KBM-7 (cell line): Measurements from ENCODE around the gene LSAMP.
A peak's percentile ranks its signal among the peaks of the same experiment; 100 is the strongest.

Source experiments
- DNase-seq: peaks from one replicate; pipeline ENCODE4 v3.0.0-alpha.2; 2015
- in situ Hi-C: fragments of 300-500 bp; cut with MboI; formaldehyde crosslinking; loops from 2 replicates; pipeline ENCODE4 v1.14.3; 2020; ENCODE audit warnings: low sequenced_read_pairs, low pct_unique_long_range_greater_than_20kb, mixed read lengths

LSAMP gene

GRCh38 chr3:116445311-116445841 is at the start of gene LSAMP:
LSAMP (minus strand) TSS chr3:116445487.
- in situ Hi-C loops: no loop called here
- DNase-seq: peak; percentile 62

GRCh38 chr3:116492379-116492778 is 47.1 kb upstream of the LSAMP start:
- in situ Hi-C loops: no loop called here
- DNase-seq: no peak

- in situ Hi-C loops: no loop called here
- no peak for DNase-seq
These were observed 37.8 kb upstream of the LSAMP start for GRCh38 chr3:116483135-116483534.

- DNase-seq: no peak
- in situ Hi-C loops: no loop called here
These were observed 31.4 kb upstream of the LSAMP start for GRCh38 chr3:116476691-116477090.

- peak; percentile 40 for DNase-seq
- in situ Hi-C loops: no loop called here
These were observed 29.5 kb upstream of the LSAMP start for GRCh38 chr3:116474801-116475200.

- DNase-seq: peak; percentile 30
- in situ Hi-C loops: no loop called here
These were observed 28.9 kb upstream of the LSAMP start for GRCh38 chr3:116474032-116474780.

GRCh38 chr3:116473602-116474001 is 28.3 kb upstream of the LSAMP start:
- in situ Hi-C loops: no loop called here
- DNase-seq: no peak

GRCh38 chr3:116470605-116471197 is 25.4 kb upstream of the LSAMP start:
- in situ Hi-C loops: no loop called here
- no peak for DNase-seq

- no peak for DNase-seq
- in situ Hi-C loops: no loop called here
These were observed 24.3 kb upstream of the LSAMP start for GRCh38 chr3:116469546-116469945.

- no peak for DNase-seq
- in situ Hi-C loops: no loop called here
These were observed 19.1 kb upstream of the LSAMP start for GRCh38 chr3:116464276-116464798.

- no peak for DNase-seq
- in situ Hi-C loops: no loop called here
These were observed 8.5 kb upstream of the LSAMP start for GRCh38 chr3:116453666-116454346.

GRCh38 chr3:116449546-116450350 is 4.5 kb upstream of the LSAMP start:
- in situ Hi-C loops: no loop called here
- no peak for DNase-seq

- DNase-seq: no peak
- in situ Hi-C loops: no loop called here
These were observed 703 bp upstream of the LSAMP start for GRCh38 chr3:116445990-116446389.

- DNase-seq: no peak
- in situ Hi-C loops: no loop called here
These were observed 422 bp downstream of the LSAMP start for GRCh38 chr3:116444819-116445310.

GRCh38 chr3:116444115-116444747 is 1.1 kb downstream of the LSAMP start:
- DNase-seq: peak; percentile 32
- in situ Hi-C loops: no loop called here

- in situ Hi-C loops: no loop called here
- peak; percentile 34 for DNase-seq
These were observed 2.1 kb downstream of the LSAMP start for GRCh38 chr3:116443191-116443661.

GRCh38 chr3:116442331-116443021 is 2.8 kb downstream of the LSAMP start:
- DNase-seq: no peak
- in situ Hi-C loops: no loop called here

GRCh38 chr3:116441652-116442051 is 3.6 kb downstream of the LSAMP start:
- no peak for DNase-seq
- in situ Hi-C loops: no loop called here
